GM18907 (cell line): Measurements from ENCODE around the gene ETFB.

ENCODE experiments used
- ATAC-seq: cut with Tn5 transposase; IDR thresholded peaks from one replicate; pipeline ENCODE4 v1.9.1; 2021; ENCODE audit warnings: mild to moderate bottlenecking, moderate library complexity; ENCODE audit not compliant: unreplicated experiment

Gene ETFB

GRCh38 chr19:51296336-51297093, 69.7 kb downstream of the ETFB start:
- ATAC-seq = no peak

DNA sequence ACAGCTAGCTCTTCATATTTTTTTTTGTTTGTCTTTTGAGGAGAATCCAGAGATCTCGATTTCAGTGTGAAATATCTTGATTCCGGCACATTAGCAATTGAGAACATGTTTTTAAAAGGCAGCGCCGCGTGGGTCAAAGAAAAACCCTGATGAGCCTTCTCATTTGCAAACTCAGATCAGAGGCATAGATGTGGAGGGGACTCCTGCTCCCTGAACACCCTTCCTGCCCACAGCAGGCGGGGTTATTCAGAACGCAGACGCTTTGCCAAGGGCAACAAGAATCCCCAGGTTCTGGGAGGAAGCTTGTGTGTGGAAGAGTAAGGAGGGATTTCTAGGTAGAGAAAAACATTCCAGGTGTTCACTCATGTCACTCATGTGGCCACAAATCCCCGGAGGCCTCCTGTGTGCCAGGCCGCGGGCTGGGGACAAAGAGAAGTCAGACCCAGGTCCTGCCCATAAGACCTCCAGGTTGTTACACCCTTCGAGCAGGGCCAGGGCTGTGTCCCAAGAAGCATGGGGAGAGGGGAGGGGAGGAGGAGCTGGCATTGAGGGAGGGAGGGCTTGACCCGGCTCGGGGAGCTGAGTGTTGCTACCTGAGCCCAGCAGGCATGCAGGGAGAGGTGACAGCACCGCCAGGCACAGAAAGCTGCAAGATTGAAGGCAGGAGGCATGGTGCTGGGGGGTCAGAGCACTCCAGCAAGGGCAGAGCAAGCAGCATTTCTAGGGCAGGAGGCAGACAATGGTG, 70.6 kb downstream of the ETFB start:
- ATAC-seq = no peak
